Esophagus muscularis mucosa (tissue), 4 donors: ENCODE measurements around the gene MELK. TPM values are rescaled to one million over a fixed set of nuclear protein-coding genes. Genes with fewer than 3 reads are reported as not detected.
A peak's percentile ranks its signal among the peaks of the same experiment; 100 is the strongest.

Source experiments
- DNase-seq: peaks from one replicate; pipeline ENCODE4 v3.0.0-alpha.2; 2017; ENCODE audit errors: extremely low spot score
- H3K27ac ChIP-seq, 4 donors: fragments of 200-600 bp; sonication (generic); replicated peaks in 1 of 4; 1 replicate in 3 of 4; 2 replicates in 1 of 4; pipeline ENCODE4 v1.5.1; 2016 to 2019; ENCODE audit warnings: mild to moderate bottlenecking in 1 of 4
- H3K27me3 ChIP-seq, 4 donors: fragments of 200-600 bp; sonication (generic); one replicate each; pipeline versions ENCODE4 v1.5.1 to v1.6.0; 2016 to 2019
- H3K36me3 ChIP-seq, 4 donors: fragments of 200-600 bp; sonication (generic); one replicate each; pipeline ENCODE4 v1.5.1; 2016 to 2019
- H3K4me1 ChIP-seq, 4 donors: fragments of 200-600 bp; sonication (generic); one replicate each; pipeline ENCODE4 v1.5.1; 2016 to 2019
- H3K4me3 ChIP-seq, 4 donors: fragments of 200-600 bp; sonication (generic); 1 replicate in 2 of 4; 2 replicates in 2 of 4; pipeline ENCODE4 v1.5.1; 2016 to 2019; ENCODE audit warnings: mild to moderate bottlenecking in 4 of 4, moderate library complexity in 1 of 4
- H3K9me3 ChIP-seq, 4 donors: fragments of 200-600 bp; sonication (generic); 1 replicate in 3 of 4; 2 replicates in 1 of 4; pipeline ENCODE4 v1.5.1; 2016 to 2019
- EP300 ChIP-seq: sonication (generic); formaldehyde crosslinking; IDR thresholded peaks from one replicate; pipeline ENCODE4 v1.6.1; 2017; ENCODE audit warnings: antibody characterized with exemption
- POLR2A ChIP-seq: fragments of 450-650 bp; IDR thresholded peaks from one replicate; pipeline ENCODE4 v1.6.1; 2017; ENCODE audit warnings: antibody characterized with exemption, moderate library complexity, mild to moderate bottlenecking, low read depth
- POLR2AphosphoS5 ChIP-seq, 2 donors: sonication (generic); formaldehyde crosslinking; IDR thresholded peaks; one replicate each; pipeline ENCODE4 v1.6.1; 2017; ENCODE audit warnings: antibody characterized with exemption in 2 of 2
- WGBS: methylation state at CpG from one replicate; pipeline ENCODE4 v1.1.5; 2018; 5-methylcytosine and 5-hydroxymethylcytosine counted together
- intact Hi-C: fragments of 100-400 bp; cut with DNase I; formaldehyde crosslinking; loops from one replicate; pipeline ENCODE4 v1.15.1; 2023
- total RNA-seq, 4 donors: library from RNA; depleted of rRNA; stranded (reverse); fragments of >200 nt; gene quantifications; one replicate each; pipeline versions ENCODE4 v1.1.0 to v1.2.1, GENCODE V29; 2016
- TF ChIP-seq, protein P1 (sequence below), 3 experiments: fragments of 200-600 bp in 2 of 3; fragments of 450-650 bp in 1 of 3; sonication (generic) in 2 of 3; IDR thresholded peaks; one replicate each; pipeline ENCODE4 v1.5.1; 2017 to 2019; ENCODE audit warnings: antibody characterized with exemption in 3 of 3, mild to moderate bottlenecking in 2 of 3, moderate library complexity in 1 of 3

MELK gene
- total RNA-seq, 4 donors from 2014 or later, result 0.13 to 0.66 (median 0.17) TPM; not detected in 1

- Histone ChIP-seq H3K4me1 (no peaks in the 10 kb centered on the region), H3K27ac (no peak overlapping the region), H3K4me3 (no peak overlapping the region), H3K9me3 (peaks cover 0 to 16% (median 0%) of the 10 kb centered on the region in 4 donors), H3K36me3 (no peaks in the 10 kb centered on the region), H3K27me3 (peaks cover 0 to 6% (median 0%) of the 10 kb centered on the region in 4 donors)
- TF ChIP-seq, protein P1, sequence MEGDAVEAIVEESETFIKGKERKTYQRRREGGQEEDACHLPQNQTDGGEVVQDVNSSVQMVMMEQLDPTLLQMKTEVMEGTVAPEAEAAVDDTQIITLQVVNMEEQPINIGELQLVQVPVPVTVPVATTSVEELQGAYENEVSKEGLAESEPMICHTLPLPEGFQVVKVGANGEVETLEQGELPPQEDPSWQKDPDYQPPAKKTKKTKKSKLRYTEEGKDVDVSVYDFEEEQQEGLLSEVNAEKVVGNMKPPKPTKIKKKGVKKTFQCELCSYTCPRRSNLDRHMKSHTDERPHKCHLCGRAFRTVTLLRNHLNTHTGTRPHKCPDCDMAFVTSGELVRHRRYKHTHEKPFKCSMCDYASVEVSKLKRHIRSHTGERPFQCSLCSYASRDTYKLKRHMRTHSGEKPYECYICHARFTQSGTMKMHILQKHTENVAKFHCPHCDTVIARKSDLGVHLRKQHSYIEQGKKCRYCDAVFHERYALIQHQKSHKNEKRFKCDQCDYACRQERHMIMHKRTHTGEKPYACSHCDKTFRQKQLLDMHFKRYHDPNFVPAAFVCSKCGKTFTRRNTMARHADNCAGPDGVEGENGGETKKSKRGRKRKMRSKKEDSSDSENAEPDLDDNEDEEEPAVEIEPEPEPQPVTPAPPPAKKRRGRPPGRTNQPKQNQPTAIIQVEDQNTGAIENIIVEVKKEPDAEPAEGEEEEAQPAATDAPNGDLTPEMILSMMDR (IDR thresholded peaks at IDR 0.05), result no peak
- TF ChIP-seq EP300 (no peak), POLR2A (no peak), POLR2AphosphoS5 (IDR thresholded peaks at IDR 0.05) (no peak)
- DNase-seq, result no peak
- intact Hi-C loops, result no loop called here
These were observed 119.0 kb downstream of the MELK start for GRCh38 chr9:36691671-36692070.

- peak; percentile 53 for DNase-seq
- intact Hi-C loops, result no loop called here
- Histone ChIP-seq H3K36me3 (no peaks in the 10 kb centered on the region), H3K4me3 (no peak overlapping the region), H3K4me1 (no peaks in the 10 kb centered on the region), H3K27ac (no peak overlapping the region), H3K27me3 (no peaks in the 10 kb centered on the region), H3K9me3 (peaks cover 0 to 7% (median 0%) of the 10 kb centered on the region in 4 donors)
- WGBS, result 56% methylated on average over 3 of the region's 3 CpGs
- TF ChIP-seq EP300 (no peak), POLR2AphosphoS5 (IDR thresholded peaks at IDR 0.05) (no peak), POLR2A (no peak)
- TF ChIP-seq, protein P1 (IDR thresholded peaks at IDR 0.05), result no peak
These were observed 126.3 kb downstream of the MELK start for GRCh38 chr9:36698984-36699383.

GRCh38 chr9:36704148-36704547 is 131.5 kb downstream of the MELK start:
- Histone ChIP-seq H3K4me3 (no peak overlapping the region), H3K36me3 (no peaks in the 10 kb centered on the region), H3K9me3 (peaks cover 0 to under 1% (median 0%) of the 10 kb centered on the region in 4 donors), H3K27me3 (no peaks in the 10 kb centered on the region), H3K4me1 (no peaks in the 10 kb centered on the region), H3K27ac (no peak overlapping the region)
- TF ChIP-seq, protein P1 (IDR thresholded peaks at IDR 0.05), result no peak
- no peak for TF ChIP-seq POLR2A
- no peak for TF ChIP-seq EP300
- TF ChIP-seq POLR2AphosphoS5 (IDR thresholded peaks at IDR 0.05), result no peak
- intact Hi-C loops, result no loop called here
- DNase-seq, result no peak

GRCh38 chr9:36713515-36714490 is 141.1 kb downstream of the MELK start:
- no peak overlapping the region for H3K4me3 ChIP-seq
- DNase-seq, result no peak
- no peaks in the 10 kb centered on the region for H3K36me3 ChIP-seq
- intact Hi-C loops, result no loop called here
- H3K4me1 ChIP-seq, result no peaks in the 10 kb centered on the region
- TF ChIP-seq EP300, result no peak
- TF ChIP-seq POLR2AphosphoS5 (IDR thresholded peaks at IDR 0.05), result no peak
- TF ChIP-seq POLR2A, result no peak
- TF ChIP-seq, protein P1 (IDR thresholded peaks at IDR 0.05), result no peak
- WGBS, result 89% methylated on average over 20 of the region's 29 CpGs
- no peak overlapping the region for H3K27ac ChIP-seq
- no peaks in the 10 kb centered on the region for H3K9me3 ChIP-seq
- H3K27me3 ChIP-seq, result peaks cover 0 to 5% (median 0%) of the 10 kb centered on the region in 4 donors
